NCI-H524 (cell line): ENCODE measurements around the gene ERC2.

Experiments used
- DNase-seq, 2 experiments: peaks; one replicate each; lab custom pipeline; 2025; lab: John Stamatoyannopoulos, UW

The ERC2 gene

GRCh38 chr3:55617385-55617784 lies 850.9 kb downstream of the ERC2 start:
- no peak for DNase-seq

DNA sequence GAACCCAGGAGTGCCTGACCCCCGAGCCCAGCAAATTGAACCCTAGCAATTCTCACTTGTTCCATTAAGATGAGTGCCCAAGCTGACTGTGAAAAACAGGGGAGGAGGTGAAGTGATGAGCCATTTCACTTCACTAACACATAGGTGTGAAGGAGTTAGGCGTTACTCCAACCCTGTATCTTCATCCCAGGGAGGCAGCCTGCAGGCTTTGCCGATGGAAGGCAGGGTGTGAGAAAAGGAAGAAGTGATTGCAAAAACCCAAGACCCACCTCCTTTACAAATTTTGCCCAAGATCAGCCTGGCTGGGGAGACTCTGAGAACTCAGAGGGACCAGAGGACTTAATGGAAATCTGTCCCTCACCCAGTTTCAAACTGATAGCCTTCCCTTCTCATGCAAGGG lies 851.5 kb downstream of the ERC2 start:
- DNase-seq = no peak

DNA sequence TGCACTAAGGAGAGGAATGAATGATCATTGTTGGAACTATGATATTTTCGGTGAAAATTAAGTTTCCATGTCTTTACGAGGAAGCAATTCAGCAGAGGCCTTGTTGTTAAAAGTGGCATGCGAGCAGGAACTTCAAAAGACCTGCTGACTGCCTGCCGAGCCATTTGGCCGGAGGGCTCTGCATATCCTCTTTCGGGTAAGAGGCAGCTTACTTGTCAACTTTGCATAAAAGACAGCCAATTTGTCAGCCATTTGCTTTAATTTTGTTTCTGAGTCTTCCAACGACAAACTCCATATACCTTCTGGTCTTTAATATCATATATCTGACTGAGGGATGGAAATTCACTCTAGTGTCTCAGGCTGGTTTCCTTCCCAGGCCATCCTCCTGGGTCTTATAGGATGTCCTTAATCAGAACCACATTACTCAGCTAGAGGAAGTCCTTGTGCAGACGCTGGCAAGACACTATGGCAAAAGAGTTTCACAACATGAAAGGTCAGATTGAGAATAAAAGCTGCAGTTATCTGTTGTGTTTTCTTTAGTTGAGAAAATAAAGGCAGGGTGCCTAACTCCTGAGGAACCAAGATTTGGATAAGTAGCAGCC lies 852.5 kb downstream of the ERC2 start:
- no peak for DNase-seq

- no peak for DNase-seq
Observed at GRCh38 chr3:55615039-55615693, 853.1 kb downstream of the ERC2 start.

DNA sequence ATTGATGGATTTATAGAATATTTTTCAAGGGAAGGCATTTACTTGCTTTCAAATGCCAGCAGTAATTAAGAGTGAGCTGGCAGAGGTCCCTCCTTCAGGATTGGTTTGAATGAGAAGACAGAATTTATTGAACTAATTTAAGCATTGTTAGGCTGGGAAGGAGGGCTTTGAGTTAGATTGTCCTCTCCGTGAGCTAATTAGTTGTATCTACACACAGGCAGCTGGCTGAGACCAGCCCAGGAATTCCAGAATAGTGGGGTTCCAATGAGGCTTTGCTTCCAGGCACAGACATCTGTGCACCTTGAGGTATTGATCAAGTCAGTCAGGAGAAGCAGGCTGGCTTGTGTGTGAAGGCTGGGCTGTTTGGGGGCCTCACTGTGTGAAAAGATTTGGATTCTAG lies 857.1 kb downstream of the ERC2 start:
- no peak for DNase-seq

DNA sequence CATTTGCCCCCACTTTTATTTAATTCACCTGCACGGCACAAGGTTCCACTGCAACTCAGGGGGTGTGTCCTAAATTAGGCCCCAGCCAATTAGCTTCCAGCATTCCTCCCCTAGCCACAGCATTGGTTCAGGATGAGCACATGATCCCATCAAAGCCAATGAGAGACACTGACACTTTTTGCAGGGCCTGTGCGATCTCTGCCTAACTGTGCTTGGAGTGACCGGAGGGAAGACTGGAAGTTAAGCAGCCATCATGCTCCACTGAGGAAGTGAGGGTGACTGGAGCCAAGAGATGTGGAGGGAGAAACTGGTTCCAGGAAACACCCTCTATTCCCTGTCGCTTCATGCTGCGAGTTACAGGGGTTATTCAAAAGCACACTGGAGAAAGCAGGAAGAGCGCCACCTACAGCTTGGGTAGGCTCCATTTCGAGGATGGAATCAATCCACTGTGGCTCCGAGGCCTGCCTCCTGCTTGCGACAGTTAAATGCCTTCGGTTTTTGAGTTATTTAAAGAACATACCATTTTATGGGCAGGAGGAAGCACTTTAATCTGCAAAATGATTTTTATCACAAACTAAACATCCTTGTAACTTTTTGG lies 858.9 kb downstream of the ERC2 start:
- DNase-seq = peak in 1 of 2 experiments; percentile 15

GRCh38 chr3:55608301-55608937 lies 859.8 kb downstream of the ERC2 start:
- DNase-seq = no peak

DNA sequence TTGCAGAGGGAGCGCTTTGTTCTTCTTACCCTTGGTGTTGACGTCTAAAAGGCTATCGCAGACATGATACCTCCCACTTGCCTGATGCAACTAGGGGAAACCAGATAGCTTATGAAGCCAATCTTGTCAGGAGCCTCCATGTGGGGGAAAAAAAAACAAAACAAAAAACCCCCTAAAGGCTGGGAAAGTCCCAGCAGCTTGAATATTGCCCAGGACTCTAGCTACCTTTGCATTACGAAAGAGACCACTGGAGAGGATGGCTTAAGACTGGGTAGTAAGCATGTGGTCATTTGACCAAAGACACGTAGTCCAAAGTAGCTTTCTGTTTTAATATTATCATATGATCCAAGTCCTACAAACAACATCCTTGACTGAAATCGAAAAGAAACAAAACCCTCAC lies 860.4 kb downstream of the ERC2 start:
- DNase-seq = no peak

DNA sequence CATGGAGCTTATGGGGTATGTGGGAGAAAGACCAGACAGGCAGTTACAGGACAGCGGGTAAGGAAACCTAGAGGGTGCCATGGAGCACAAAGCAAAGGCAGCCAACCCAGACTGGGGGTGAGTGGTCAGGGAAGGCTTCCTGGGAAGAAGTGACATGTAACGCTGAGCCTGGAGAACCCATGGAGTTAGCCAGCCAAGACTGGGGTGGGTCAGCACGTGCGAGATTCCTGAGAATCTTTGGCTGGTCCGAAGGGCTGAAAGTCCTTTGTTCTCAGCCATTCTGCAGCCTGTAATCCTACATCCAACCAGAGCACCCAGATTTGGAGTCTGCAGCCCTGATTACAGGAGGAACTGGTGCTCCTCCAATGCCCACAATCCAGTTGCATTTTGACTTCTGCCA lies 861.1 kb downstream of the ERC2 start:
- DNase-seq = no peak

- DNase-seq = no peak
Observed at GRCh38 chr3:55605443-55606236, 862.6 kb downstream of the ERC2 start.

DNA sequence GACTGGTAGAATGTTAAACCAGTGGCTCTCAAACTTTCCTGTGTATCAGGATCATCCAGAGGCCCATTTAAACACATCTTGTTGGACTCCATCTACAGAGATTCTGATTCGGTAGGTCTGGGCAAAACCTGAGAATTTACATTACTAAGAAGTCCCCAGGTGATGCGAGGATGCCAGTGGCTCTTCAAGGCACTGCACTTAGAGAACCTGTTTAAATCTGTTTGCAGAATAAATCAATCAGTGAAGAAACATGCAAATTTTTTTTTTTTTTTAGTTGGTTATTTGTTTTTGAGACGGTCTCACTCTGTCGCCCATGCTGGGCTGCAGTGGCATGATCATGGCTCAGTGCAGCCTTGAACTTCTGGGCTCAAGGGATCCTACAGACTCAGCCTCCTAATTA lies 863.4 kb downstream of the ERC2 start:
- DNase-seq = no peak

- DNase-seq = no peak
Observed at GRCh38 chr3:55604402-55604801, 863.9 kb downstream of the ERC2 start.

GRCh38 chr3:55601366-55602080 lies 866.7 kb downstream of the ERC2 start:
- no peak for DNase-seq

- DNase-seq = no peak
Observed at GRCh38 chr3:55598224-55598623, 870.0 kb downstream of the ERC2 start.

- no peak for DNase-seq
Observed at GRCh38 chr3:55597641-55598040, 870.6 kb downstream of the ERC2 start.

DNA sequence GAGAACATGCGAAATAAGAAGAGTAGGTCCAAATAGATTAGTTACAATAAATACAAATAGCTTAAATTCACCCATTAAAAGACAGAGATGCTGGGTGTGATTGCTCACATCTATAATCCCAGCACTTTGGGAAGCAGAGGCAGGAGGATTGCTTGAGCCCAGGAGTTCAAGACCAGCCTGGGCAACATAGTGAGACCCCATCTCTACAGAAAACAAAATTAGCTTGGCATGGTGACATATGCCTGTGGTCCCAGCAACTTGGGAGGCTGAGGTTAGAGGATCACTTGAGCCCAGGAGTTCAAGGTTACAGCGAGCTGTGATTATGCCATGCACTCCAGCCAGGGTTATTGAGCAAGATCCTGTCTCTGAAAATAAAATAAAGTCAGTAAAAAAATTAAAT lies 872.1 kb downstream of the ERC2 start:
- no peak for DNase-seq

GRCh38 chr3:55595420-55595819 lies 872.8 kb downstream of the ERC2 start:
- DNase-seq = no peak

DNA sequence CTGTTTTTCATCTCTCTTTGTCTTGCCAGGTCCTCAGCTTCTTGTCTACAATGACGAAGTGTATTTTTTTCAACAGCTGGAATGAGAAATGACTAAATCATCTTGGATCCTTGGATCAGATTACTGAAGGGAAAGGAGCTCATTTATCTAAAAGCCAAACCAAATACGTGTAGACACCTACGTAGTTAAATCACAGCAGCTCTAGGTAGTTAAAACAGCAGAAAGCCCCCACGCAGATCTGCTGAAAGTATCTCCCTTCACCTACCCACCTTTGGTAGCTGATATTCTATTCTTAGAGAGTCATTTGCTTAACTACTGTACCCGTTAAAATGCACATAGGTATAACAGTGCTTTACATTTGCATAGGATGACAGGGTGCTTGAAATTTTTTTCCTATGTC lies 875.7 kb downstream of the ERC2 start:
- no peak for DNase-seq

GRCh38 chr3:55591888-55592287 lies 876.4 kb downstream of the ERC2 start:
- no peak for DNase-seq

- no peak for DNase-seq
Observed at GRCh38 chr3:55588146-55588765, 880.0 kb downstream of the ERC2 start.

DNA sequence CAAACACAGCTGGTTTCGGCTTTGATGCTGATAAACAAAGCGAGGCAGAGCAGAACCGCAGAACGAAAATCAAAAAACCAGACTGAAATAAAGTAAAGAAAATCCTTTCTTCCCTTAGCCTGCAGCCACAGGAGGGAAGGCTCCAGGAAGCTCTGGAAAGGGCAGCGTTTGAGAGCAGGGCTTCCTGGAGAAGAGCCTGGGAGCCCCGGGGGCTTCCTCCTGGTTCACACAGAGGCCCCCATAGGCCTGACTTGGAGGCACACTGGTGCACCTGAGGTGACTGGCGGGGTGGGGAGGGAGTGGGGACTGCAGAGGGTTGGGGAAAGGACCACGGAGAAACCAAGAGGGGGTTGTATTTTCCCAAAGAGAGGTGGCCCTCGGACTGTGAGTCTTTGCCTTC lies 882.4 kb downstream of the ERC2 start:
- DNase-seq = no peak
